GOT3 (cell line): ENCODE data around the gene UGT1A8.
"Not testable (repeated sequence)": the region's sequence is repeated elsewhere in the genome, so short reads cannot be mapped to it uniquely, and the experiment has no call there.

Experiments
- DNase-seq: peaks from one replicate; lab custom pipeline; 2025; ENCODE audit warnings: mixed read lengths; lab: John Stamatoyannopoulos, UW

UGT1A8 gene

DNA sequence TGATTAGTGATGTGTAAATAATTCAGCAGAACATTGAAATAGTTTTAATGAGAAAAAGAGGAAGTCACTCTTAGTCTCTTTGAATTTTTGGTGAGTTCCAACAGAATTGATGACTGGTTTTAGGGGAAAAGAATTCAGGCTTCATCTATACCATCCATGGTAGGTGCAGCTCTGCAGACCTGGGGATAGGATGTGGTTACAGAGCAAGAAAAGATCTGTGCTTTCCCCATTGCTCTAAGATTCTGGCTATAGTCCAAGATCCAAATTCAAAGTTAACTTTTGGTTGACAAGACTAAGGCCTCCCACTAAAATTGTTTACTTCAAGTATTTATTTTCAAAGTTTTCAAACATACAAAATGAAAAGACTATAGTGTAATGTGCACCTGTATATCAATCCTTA lies 22.4 kb downstream of the UGT1A8 start:
- DNase-seq: no peak

DNA sequence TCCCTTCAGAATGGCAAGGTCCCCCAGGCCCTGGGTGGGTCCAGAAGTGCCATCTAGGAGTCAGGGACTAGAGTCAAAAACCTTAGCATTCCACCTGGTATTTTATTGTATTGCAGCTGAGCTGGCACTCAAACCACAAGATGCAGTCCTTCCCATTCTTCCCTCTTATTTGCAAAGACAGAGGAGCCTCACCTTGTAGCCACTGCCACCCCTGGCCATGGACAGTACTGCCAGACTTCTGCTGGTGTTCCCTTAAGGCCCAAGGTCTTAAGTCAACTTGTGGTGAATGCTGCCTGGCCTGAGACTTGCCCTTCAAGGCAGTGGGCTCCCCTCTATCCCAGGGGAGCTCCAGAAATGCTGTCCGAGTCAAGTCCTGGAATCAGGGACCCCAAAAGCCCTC lies 25.7 kb downstream of the UGT1A8 start:
- no peak for DNase-seq

DNA sequence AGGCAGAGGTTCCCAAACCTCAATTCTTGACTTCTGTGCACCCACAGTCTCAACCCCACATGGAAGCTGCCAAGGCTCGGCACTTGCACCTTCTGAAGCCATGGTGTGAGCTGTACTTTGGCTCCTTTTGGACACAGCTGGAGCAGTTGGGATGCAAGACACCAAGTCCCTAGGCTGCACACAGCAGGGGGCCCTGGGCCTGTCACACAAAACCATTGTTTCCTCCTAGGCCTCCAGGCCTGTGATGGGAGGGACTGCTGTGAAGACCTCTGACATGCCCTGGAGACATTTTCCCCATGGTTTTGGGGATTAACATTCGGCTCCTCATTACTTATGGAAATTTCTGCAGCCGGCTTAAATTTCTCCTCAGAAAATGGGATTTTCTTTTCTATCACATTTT lies 28.6 kb downstream of the UGT1A8 start:
- not testable (repeated sequence) for DNase-seq

DNA sequence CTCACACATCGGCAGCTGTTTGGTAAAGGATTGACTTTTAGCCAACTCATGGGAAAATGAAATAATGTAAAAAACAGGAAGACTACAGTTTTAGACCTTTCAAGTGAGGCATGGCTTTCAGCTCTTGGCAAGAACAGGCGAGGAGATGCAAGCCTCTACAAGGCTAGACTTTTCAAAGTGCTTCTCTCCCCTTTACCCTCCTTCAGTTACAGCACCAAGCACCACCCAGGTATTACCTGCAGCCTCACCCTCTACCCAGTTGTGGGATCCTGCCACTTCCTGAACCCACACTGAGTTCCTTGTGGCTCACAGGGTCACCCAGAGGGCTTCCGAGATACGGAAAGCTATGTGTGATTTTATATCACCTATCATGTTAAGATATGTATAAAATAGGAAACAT lies 33.5 kb downstream of the UGT1A8 start:
- DNase-seq: no peak

DNA sequence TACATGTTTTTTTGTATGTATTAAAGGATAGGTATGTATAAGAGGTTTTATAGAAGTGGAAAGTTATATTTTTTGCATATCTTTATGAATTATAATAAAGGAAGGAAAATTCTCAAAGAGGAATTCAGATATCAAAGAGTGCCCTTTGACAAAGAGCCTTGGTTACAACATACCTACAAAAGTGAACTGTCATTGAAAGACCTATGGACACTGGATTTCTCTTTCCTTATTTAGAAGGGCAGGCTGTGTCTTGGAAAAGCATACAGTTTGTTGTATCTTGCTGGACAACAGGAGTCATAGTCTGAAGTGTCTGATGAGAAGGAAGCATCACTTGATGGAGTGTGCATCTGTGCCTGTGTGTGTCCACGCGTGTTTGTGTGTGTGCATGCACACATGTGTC lies 34.0 kb downstream of the UGT1A8 start:
- no peak for DNase-seq

- no peak for DNase-seq
Measured at GRCh38 chr2:233654501-233654900, 37.1 kb downstream of the UGT1A8 start.

DNA sequence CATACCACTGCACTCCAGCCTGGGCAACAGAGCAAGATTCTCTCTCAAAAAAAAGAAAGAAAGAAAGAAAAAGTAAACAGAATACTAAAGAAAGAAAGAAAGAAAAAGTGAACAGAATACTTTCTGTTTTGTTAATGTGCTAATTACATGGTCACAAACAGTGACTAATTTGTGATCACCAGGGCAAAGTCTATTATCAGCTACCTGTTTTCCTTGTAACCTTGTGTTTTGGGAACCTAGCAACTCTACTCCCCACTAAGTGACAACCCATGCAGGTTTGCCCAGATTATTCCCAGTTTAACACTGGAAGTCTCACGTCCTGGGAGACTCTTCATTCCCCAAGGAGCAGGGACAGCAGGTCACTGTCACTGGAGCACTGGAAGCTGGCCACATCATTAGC lies 37.6 kb downstream of the UGT1A8 start:
- DNase-seq: no peak

GRCh38 chr2:233655943-233656342 lies 38.5 kb downstream of the UGT1A8 start:
- not testable (repeated sequence) for DNase-seq

- DNase-seq: no peak
Measured at GRCh38 chr2:233656443-233656842, 39.0 kb downstream of the UGT1A8 start.

DNA sequence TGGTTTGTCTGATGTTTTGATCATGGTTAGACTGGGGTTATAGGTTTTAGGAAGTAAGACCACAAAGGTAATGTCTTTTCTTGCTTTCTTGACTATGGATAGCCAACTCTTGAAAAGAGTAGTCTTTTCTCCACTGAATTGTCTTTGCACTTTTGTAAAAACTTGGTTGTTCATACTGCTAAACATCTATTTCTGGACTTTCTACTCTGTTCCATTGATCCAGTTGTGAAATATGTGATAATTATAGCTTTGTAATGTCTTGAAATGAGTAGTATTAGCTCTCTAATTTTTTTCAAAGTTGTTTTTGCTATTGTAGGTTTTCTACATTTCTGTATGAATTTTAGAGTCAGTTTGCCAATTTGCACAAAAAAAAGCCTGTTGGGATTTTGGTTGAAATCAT lies 41.2 kb downstream of the UGT1A8 start:
- DNase-seq: no peak

GRCh38 chr2:233663911-233664310 lies 46.5 kb downstream of the UGT1A8 start:
- DNase-seq: no peak

DNA sequence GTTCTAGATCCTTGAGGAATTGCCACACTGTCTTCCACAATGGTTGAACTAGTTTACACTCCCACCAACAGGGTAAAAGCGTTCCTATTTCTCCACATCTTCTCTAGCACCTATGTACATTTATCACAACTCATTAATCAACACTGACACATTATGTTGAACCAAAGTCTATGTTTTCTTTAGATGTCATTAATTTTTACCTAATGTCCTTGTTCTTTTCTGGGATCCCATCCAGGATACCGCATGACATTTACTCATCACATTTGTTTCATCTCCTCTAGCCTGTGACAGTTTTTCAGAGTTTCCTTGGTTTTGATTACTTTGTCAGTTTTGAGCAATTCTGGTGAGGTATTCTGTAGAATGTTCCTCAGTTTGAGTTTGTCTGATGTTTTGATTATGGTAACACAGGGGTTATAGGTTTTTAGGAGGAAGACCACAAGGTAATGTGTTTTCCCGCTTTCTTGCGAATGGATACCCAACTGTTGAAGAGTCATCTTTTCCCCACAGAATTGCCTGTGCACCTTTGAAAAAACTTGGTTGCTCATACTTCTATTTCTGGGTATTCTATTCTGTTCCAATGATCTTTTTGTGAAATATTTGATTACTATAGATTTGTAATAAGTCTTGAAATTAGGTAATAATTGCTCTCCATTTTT lies 51.3 kb downstream of the UGT1A8 start:
- DNase-seq: no peak

- no peak for DNase-seq
Measured at GRCh38 chr2:233671290-233672161, 54.1 kb downstream of the UGT1A8 start, which contains the start of gene UGT1A9. Gene UGT1A9, plus strand, starts transcription at chr2:233671898. Its CDS starts 37 bp downstream, at chr2:233671935.

DNA sequence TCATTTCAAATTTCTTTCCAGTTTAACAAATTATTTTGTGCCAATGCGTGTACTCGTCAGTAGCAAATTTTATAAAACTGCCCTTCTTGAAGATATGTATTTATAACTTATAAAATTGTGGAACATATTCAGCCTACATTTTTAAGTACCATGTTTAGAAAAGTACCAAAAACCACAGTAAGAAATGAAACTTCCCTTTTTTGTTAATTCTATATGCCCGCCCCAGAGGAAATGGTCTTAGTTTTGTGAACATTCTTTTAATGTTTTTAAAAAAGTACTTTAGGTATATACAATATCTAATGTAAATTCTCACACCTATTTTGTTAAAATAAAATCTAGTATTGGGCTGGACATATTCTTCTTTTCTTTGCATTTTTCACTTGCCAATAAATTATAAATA lies 55.5 kb downstream of the UGT1A8 start:
- DNase-seq: no peak

- no peak for DNase-seq
Measured at GRCh38 chr2:233673896-233674295, 56.5 kb downstream of the UGT1A8 start.

DNA sequence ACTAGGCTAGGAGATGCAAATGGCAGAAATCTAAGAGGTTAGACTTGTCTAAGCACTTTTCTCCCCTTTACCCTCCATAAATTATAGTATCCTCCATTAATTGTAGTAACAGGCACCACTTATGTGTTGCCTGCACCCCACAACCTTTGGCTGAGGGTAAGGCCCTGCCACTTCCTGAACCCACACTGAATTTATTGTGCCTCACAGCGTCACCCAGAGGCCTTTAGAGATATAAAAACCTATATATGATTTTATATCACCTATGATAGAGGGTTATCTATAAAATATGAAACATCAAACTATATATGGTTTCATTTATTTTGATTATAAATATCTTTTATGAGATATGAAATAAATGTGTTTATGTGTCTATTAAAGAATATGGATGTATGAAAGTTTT lies 56.9 kb downstream of the UGT1A8 start:
- DNase-seq: no peak

- no peak for DNase-seq
Measured at GRCh38 chr2:233674995-233675394, 57.6 kb downstream of the UGT1A8 start.

DNA sequence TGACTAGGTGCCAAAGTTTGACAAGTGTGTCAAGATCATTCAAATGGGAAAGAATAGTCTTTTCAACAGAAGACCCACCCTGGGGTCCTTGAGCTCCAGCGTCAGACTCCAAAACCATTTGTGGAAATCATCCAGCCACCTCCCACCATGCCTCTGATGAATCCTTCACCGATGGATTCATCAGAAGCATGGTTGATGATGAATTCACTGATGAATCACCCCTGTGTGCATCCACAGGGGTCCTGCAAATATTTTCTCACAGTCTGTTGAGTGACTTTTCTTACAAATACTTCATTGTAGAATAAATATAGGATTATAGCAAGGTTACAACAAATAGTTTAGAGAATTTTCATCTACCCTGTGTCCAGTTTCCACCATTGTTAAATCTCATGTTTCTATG lies 58.6 kb downstream of the UGT1A8 start:
- no peak for DNase-seq

DNA sequence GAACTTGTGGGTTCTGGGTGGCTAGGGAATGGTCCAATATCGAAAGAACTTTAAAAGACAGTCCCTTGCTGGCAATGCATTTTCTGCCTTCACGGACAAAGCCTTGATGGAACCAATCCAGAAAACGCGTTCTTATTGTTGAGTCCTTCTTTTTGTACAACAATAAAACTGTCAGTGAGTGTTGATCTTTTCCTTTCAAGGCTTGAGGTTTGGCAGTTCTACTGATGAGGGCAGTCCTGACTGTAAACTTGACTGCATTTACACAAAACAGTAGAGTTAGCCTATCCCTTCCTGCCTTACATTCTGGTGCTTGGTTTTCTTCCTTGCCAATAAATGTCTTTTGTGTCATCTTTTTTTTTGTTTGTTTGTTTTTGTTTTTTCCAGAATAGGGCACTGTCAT lies 61.8 kb downstream of the UGT1A8 start:
- no peak for DNase-seq

GRCh38 chr2:233680361-233681045 lies 63.1 kb downstream of the UGT1A8 start:
- no peak for DNase-seq

GRCh38 chr2:233681521-233682099 lies 64.2 kb downstream of the UGT1A8 start, which contains the start of gene UGT1A7:
Gene UGT1A7, plus strand, starts transcription at chr2:233681901. Its CDS starts 37 bp downstream, at chr2:233681938.
- DNase-seq: no peak

GRCh38 chr2:233684640-233685039 lies 67.2 kb downstream of the UGT1A8 start:
- DNase-seq: no peak
